Measurements from ENCODE around the gene RPS6KA5. TPM values are rescaled to one million over a fixed set of nuclear protein-coding genes. Genes with fewer than 3 reads are reported as not detected.

The RPS6KA5 gene
- total RNA-seq, 1 experiment from 2014 or later = 3.8 TPM

- Histone ChIP-seq H2BK15ac (ENCODE audit: low read depth, low read length) (no peak overlapping the region), H4K5ac (ENCODE audit: insufficient read length, low read depth, low read length) (no peak overlapping the region), H3K9ac (ENCODE audit: extremely low read depth, insufficient read length, low read length) (no peak overlapping the region), H2BK5ac (ENCODE audit: insufficient read length, low read length) (no peak overlapping the region), H2BK20ac (ENCODE audit: low read depth, low read length, poor library complexity, severe bottlenecking) (no peak overlapping the region), H4K20me1 (ENCODE audit: control insufficient read depth, insufficient read depth, insufficient read length) (no peaks in the 10 kb centered on the region), H2BK120ac (ENCODE audit: low read depth, low read length, poor library complexity, severe bottlenecking) (no peak overlapping the region), H3K56ac (ENCODE audit: insufficient read length, low read depth, low read length) (no peak overlapping the region), H4K91ac (ENCODE audit: insufficient read length, low read depth, low read length) (no peak overlapping the region), H3K9me3 (ENCODE audit: control insufficient read depth, low read depth, low read length) (no peaks in the 10 kb centered on the region), H3K23me2 (ENCODE audit: insufficient read length, low read depth, low read length, poor library complexity, severe bottlenecking) (peaks cover 3% of the 10 kb centered on the region), H3K4me1 (ENCODE audit: insufficient read depth, low read length) (peaks cover 6% of the 10 kb centered on the region; the same call in 1 of the 2 replicates), H3K27ac (ENCODE audit: insufficient read length, low read depth, low read length) (no peak overlapping the region), H3K27me3 (ENCODE audit: insufficient read depth, low read length) (no peaks in the 10 kb centered on the region), H3T11ph (ENCODE audit: low read length) (no peak overlapping the region), H3K23ac (ENCODE audit: insufficient read length, low read depth, low read length) (no peak overlapping the region), H3K79me1 (ENCODE audit: insufficient read depth, low read depth, low read length, poor library complexity, severe bottlenecking) (no peaks in the 10 kb centered on the region), H4K8ac (replicated peaks; ENCODE audit: insufficient read length, low read depth, low read length) (no peak overlapping the region), H3K79me2 (ENCODE audit: insufficient read depth, low read length) (no peaks in the 10 kb centered on the region), H3K18ac (ENCODE audit: insufficient read length, low read depth, low read length) (no peak overlapping the region), H2AK5ac (ENCODE audit: insufficient read length, low read length) (no peak overlapping the region), H3K4ac (ENCODE audit: low read depth, low read length) (no peak overlapping the region), H2AFZ (ENCODE audit: low read length) (no peak overlapping the region), H3K14ac (ENCODE audit: insufficient read depth, low read length) (no peak overlapping the region), H3K4me2 (ENCODE audit: insufficient read depth, insufficient read length, low read length) (no peak overlapping the region), H2BK12ac (ENCODE audit: insufficient read length, low read depth, low read length) (no peak overlapping the region)
- Mint-ChIP-seq H3K9me3 (no peaks in the 10 kb centered on the region; a peak in 1 of 5 replicates), H3K4me3 (no peak overlapping the region), H3K27ac (peak overlapping the region in 1 of 3 experiments; percentile 73; a peak in 3 of 7 replicates), H3K4me1 (peaks cover 16 to 21% of the 10 kb centered on the region in 2 experiments), H3K27me3 (ENCODE audit: low read depth) (no peaks in the 10 kb centered on the region), H3K36me3 (ENCODE audit: insufficient read depth in 1 of 3, low read depth in 3 of 3) (peaks cover 0 to 5% (median 0%) of the 10 kb centered on the region in 3 experiments; a peak in 1 of 7 replicates)
- no CpG with 5 or more reads among the region's 6 CpGs for WGBS (ENCODE audit: extremely low coverage, insufficient read length, low lambda C conversion rate)
- TF ChIP-seq, protein P1, sequence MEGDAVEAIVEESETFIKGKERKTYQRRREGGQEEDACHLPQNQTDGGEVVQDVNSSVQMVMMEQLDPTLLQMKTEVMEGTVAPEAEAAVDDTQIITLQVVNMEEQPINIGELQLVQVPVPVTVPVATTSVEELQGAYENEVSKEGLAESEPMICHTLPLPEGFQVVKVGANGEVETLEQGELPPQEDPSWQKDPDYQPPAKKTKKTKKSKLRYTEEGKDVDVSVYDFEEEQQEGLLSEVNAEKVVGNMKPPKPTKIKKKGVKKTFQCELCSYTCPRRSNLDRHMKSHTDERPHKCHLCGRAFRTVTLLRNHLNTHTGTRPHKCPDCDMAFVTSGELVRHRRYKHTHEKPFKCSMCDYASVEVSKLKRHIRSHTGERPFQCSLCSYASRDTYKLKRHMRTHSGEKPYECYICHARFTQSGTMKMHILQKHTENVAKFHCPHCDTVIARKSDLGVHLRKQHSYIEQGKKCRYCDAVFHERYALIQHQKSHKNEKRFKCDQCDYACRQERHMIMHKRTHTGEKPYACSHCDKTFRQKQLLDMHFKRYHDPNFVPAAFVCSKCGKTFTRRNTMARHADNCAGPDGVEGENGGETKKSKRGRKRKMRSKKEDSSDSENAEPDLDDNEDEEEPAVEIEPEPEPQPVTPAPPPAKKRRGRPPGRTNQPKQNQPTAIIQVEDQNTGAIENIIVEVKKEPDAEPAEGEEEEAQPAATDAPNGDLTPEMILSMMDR (conservative IDR thresholded peaks at IDR 0.05) = no peak
- DNase-seq = no peak
Measured at GRCh38 chr14:90807060-90807459, 253.4 kb downstream of the RPS6KA5 start.
